Liver (tissue), 9 donors: ENCODE results near the gene CDKN1A. TPM values are rescaled to one million over a fixed set of nuclear protein-coding genes. Genes with fewer than 3 reads are reported as not detected.

Experiments
- DNase-seq: peaks from one replicate; pipeline ENCODE4 v3.0.0-alpha.2; 2017; ENCODE audit warnings: low spot score
- H3K27ac ChIP-seq, 2 donors: one replicate each; pipeline ENCODE4 v1.7.0; 2013; ENCODE audit warnings: inconsistent platforms in 2 of 2, low read length in 2 of 2, control low read depth in 1 of 2, low read depth in 1 of 2, mild to moderate bottlenecking in 1 of 2
- H3K27me3 ChIP-seq, 4 donors: one replicate each; pipeline versions ENCODE4 v1.6.1 to v1.7.0; 2013; ENCODE audit warnings: low read length in 3 of 4, inconsistent platforms in 1 of 4, mild to moderate bottlenecking in 1 of 4, moderate library complexity in 1 of 4; ENCODE audit not compliant: control insufficient read depth in 4 of 4, insufficient read depth in 4 of 4
- H3K36me3 ChIP-seq, 4 donors: one replicate each; pipeline versions ENCODE4 v1.6.1 to v1.7.0; 2013; ENCODE audit warnings: low read length in 3 of 4, mild to moderate bottlenecking in 3 of 4, low read depth in 1 of 4, moderate library complexity in 1 of 4; ENCODE audit not compliant: control insufficient read depth in 4 of 4, insufficient read depth in 3 of 4
- H3K4me1 ChIP-seq, 4 donors: one replicate each; pipeline versions ENCODE4 v1.6.1 to v1.7.0; 2013; ENCODE audit warnings: low read length in 3 of 4, mild to moderate bottlenecking in 3 of 4, moderate library complexity in 1 of 4; ENCODE audit not compliant: control insufficient read depth in 4 of 4, insufficient read depth in 4 of 4
- H3K4me3 ChIP-seq, 3 donors: one replicate each; pipeline versions ENCODE4 v1.6.1 to v1.7.0; 2013; ENCODE audit warnings: low read length in 3 of 3, control low read depth in 1 of 3, low read depth in 1 of 3, mild to moderate bottlenecking in 1 of 3
- H3K9ac ChIP-seq, 2 donors: one replicate each; pipeline ENCODE4 v1.7.0; 2013; ENCODE audit warnings: low read length in 2 of 2, mild to moderate bottlenecking in 2 of 2, moderate library complexity in 2 of 2, control low read depth in 1 of 2, low read depth in 1 of 2
- H3K9me3 ChIP-seq, 4 donors: one replicate each; pipeline versions ENCODE4 v1.6.1 to v1.7.0; 2013; ENCODE audit warnings: low read length in 3 of 4; ENCODE audit not compliant: control insufficient read depth in 4 of 4
- ATF3 ChIP-seq: IDR thresholded peaks from 2 replicates; pipeline ENCODE4 v1.6.1; 2016; ENCODE audit warnings: antibody characterized with exemption
- EGR1 ChIP-seq, 2 donors: IDR thresholded peaks; 2 replicates each; pipeline ENCODE4 v1.6.1; 2016 to 2018; ENCODE audit warnings: antibody characterized with exemption in 2 of 2, low read depth in 2 of 2
- FOXA1 ChIP-seq: IDR thresholded peaks from 2 replicates; pipeline ENCODE4 v1.6.1; 2016; ENCODE audit warnings: antibody characterized with exemption
- FOXA2 ChIP-seq: IDR thresholded peaks from 2 replicates; pipeline ENCODE4 v1.6.1; 2016; ENCODE audit warnings: antibody characterized with exemption
- GABPA ChIP-seq, 2 donors: IDR thresholded peaks in 1 of 2; conservative IDR thresholded peaks in 1 of 2; 2 replicates each; pipeline ENCODE4 v1.6.1; 2016; ENCODE audit warnings: antibody characterized with exemption in 2 of 2, mild to moderate bottlenecking in 1 of 2, moderate library complexity in 1 of 2
- HNF4A ChIP-seq, 2 donors: conservative IDR thresholded peaks; 2 replicates each; pipeline ENCODE4 v1.6.1; 2016; ENCODE audit warnings: antibody characterized with exemption in 2 of 2, mild to moderate bottlenecking in 2 of 2
- HNF4G ChIP-seq: IDR thresholded peaks from 2 replicates; pipeline ENCODE4 v1.6.1; 2016; ENCODE audit warnings: antibody characterized with exemption
- JUND ChIP-seq, 2 donors: IDR thresholded peaks; 2 replicates each; pipeline ENCODE4 v1.6.1; 2016; ENCODE audit warnings: antibody characterized with exemption in 2 of 2
- MAX ChIP-seq: IDR thresholded peaks from 2 replicates; pipeline ENCODE4 v1.6.1; 2016; ENCODE audit warnings: antibody characterized with exemption
- RAD21 ChIP-seq, 2 donors: IDR thresholded peaks; 2 replicates each; pipeline ENCODE4 v1.6.1; 2016; ENCODE audit warnings: antibody characterized with exemption in 2 of 2, mild to moderate bottlenecking in 2 of 2
- REST ChIP-seq: IDR thresholded peaks from 2 replicates; pipeline ENCODE4 v1.6.1; 2016; ENCODE audit warnings: antibody characterized with exemption, mild to moderate bottlenecking
- RXRA ChIP-seq, 2 donors: IDR thresholded peaks; 2 replicates each; pipeline ENCODE4 v1.6.1; 2017 to 2018; ENCODE audit warnings: antibody characterized with exemption in 2 of 2, mild to moderate bottlenecking in 1 of 2
- SP1 ChIP-seq: IDR thresholded peaks from 2 replicates; pipeline ENCODE4 v1.6.1; 2018; ENCODE audit warnings: antibody characterized with exemption, mild to moderate bottlenecking
- TAF1 ChIP-seq: conservative IDR thresholded peaks from 2 replicates; pipeline ENCODE4 v1.6.1; 2016; ENCODE audit warnings: antibody characterized with exemption, mild to moderate bottlenecking
- YY1 ChIP-seq: IDR thresholded peaks from 2 replicates; pipeline ENCODE4 v1.6.1; 2016; ENCODE audit warnings: antibody characterized with exemption, mild to moderate bottlenecking
- ZBTB33 ChIP-seq: IDR thresholded peaks from 2 replicates; pipeline ENCODE4 v1.6.1; 2016; ENCODE audit warnings: antibody characterized with exemption
- WGBS: extraction: QIAGEN DNeasy Blood & Tissue Kit; methylation state at CpG from one replicate; pipeline ENCODE4 v1.1.7; 2013; 5-methylcytosine and 5-hydroxymethylcytosine counted together
- polyA plus RNA-seq, 2 donors: library from polyadenylated mRNA; stranded (reverse) in 1 of 2; unstranded in 1 of 2; fragments of 200-250 nt in 1 of 2; fragments of >200 nt in 1 of 2; fragmentation: Nextera tagmentation in 1 of 2; extraction: Ambion mirVana in 1 of 2; gene quantifications; one replicate each; pipeline versions ENCODE4 v1.2.1 to v1.2.3, GENCODE V29; 2013 to 2015
- total RNA-seq, 2 donors: library from RNA; depleted of rRNA; stranded (reverse); fragments of >200 nt; gene quantifications; one replicate each; pipeline ENCODE4 v1.2.3, GENCODE V29; 2014
- TF ChIP-seq, protein P1 (sequence below): fragments of 150-350 bp; IDR thresholded peaks from 2 replicates; pipeline ENCODE4 v1.5.1; 2017; ENCODE audit warnings: improper control_type of control experiment, low read depth, low read length; ENCODE audit not compliant: missing input control
- donor health status: healthy.
- donor health status: healthy.
- donor health status: healthy.
- donor health status: healthy.
- donor health status: healthy.

CDKN1A gene
- total and polyA plus RNA-seq, 4 donors: 3.2 to 41.7 (median 20.5) TPM

GRCh38 chr6:36639171-36639808, 39.2 kb upstream of the CDKN1A start:
- Histone ChIP-seq H3K9ac (no peak overlapping the region), H3K27ac (no peak overlapping the region), H3K4me3 (no peak overlapping the region), H3K9me3 (no peaks in the 10 kb centered on the region), H3K36me3 (no peaks in the 10 kb centered on the region), H3K4me1 (peaks cover 20 to 48% (median 43%) of the 10 kb centered on the region in 4 donors), H3K27me3 (no peaks in the 10 kb centered on the region)
- 91% methylated on average over 11 of the region's 11 CpGs for WGBS
- TF ChIP-seq RAD21 (IDR thresholded peaks at IDR 0.05) (no peak), ZBTB33 (no peak), RXRA (IDR thresholded peaks at IDR 0.05) (no peak), FOXA1 (no peak), HNF4G (no peak), JUND (IDR thresholded peaks at IDR 0.05) (no peak), FOXA2 (no peak), YY1 (no peak), TAF1 (no peak), REST (no peak), GABPA (IDR thresholded peaks at IDR 0.05 in 1 of 2, conservative IDR thresholded peaks at IDR 0.05 in 1 of 2) (no peak), EGR1 (IDR thresholded peaks at IDR 0.05; ENCODE audit: low read depth in 2 of 2) (no peak), SP1 (no peak)
- DNase-seq: no peak

- no peak overlapping the region for H3K9ac ChIP-seq
- H3K27ac ChIP-seq: peak overlapping the region in 1 of 2 donors; percentile 14
- H3K9me3 ChIP-seq: no peaks in the 10 kb centered on the region
- no peaks in the 10 kb centered on the region for H3K36me3 ChIP-seq
- H3K4me3 ChIP-seq: no peak overlapping the region
- WGBS: 41% methylated on average over 3 of the region's 3 CpGs
- DNase-seq: no peak
- no peaks in the 10 kb centered on the region for H3K27me3 ChIP-seq
- H3K4me1 ChIP-seq: peaks cover 16 to 44% (median 42%) of the 10 kb centered on the region in 4 donors
- TF ChIP-seq ATF3 (no peak), EGR1 (IDR thresholded peaks at IDR 0.05; ENCODE audit: low read depth in 2 of 2) (no peak), JUND (IDR thresholded peaks at IDR 0.05) (no peak), HNF4A (conservative IDR thresholded peaks at IDR 0.05) (peak; percentile 92 to 96), GABPA (IDR thresholded peaks at IDR 0.05 in 1 of 2, conservative IDR thresholded peaks at IDR 0.05 in 1 of 2) (no peak), TAF1 (no peak), FOXA2 (no peak), ZBTB33 (peak; percentile 37), REST (no peak), MAX (peak; percentile 53), RXRA (IDR thresholded peaks at IDR 0.05) (peak; percentile 73 to 78), SP1 (peak; percentile 54)
- TF ChIP-seq, protein P1, sequence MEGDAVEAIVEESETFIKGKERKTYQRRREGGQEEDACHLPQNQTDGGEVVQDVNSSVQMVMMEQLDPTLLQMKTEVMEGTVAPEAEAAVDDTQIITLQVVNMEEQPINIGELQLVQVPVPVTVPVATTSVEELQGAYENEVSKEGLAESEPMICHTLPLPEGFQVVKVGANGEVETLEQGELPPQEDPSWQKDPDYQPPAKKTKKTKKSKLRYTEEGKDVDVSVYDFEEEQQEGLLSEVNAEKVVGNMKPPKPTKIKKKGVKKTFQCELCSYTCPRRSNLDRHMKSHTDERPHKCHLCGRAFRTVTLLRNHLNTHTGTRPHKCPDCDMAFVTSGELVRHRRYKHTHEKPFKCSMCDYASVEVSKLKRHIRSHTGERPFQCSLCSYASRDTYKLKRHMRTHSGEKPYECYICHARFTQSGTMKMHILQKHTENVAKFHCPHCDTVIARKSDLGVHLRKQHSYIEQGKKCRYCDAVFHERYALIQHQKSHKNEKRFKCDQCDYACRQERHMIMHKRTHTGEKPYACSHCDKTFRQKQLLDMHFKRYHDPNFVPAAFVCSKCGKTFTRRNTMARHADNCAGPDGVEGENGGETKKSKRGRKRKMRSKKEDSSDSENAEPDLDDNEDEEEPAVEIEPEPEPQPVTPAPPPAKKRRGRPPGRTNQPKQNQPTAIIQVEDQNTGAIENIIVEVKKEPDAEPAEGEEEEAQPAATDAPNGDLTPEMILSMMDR: no peak
These were observed 37.0 kb upstream of the CDKN1A start for GRCh38 chr6:36641543-36641942.
